ENCODE measurements around the gene SLC4A1.

SLC4A1 gene

GRCh38 chr17:44279666-44280391, 11.9 kb upstream of the SLC4A1 start:
- no peaks in the 10 kb centered on the region for H3K36me3 ChIP-seq (ENCODE audit: control insufficient read depth, insufficient read depth, low read length)
- H3K4me3 ChIP-seq (ENCODE audit: low read length), result no peak overlapping the region
- H3K27ac ChIP-seq (ENCODE audit: low read depth, low read length), result no peak overlapping the region
- no peak overlapping the region for H3K9ac ChIP-seq (ENCODE audit: low read length)
- H3K4me1 ChIP-seq (ENCODE audit: control insufficient read depth, insufficient read depth, low read length), result no peaks in the 10 kb centered on the region
- no peaks in the 10 kb centered on the region for H3K27me3 ChIP-seq (ENCODE audit: control insufficient read depth, insufficient read depth, low read length)

- no peak overlapping the region for H3K9ac ChIP-seq (ENCODE audit: low read length)
- no peak overlapping the region for H3K4me3 ChIP-seq (ENCODE audit: low read length)
- H3K27me3 ChIP-seq (ENCODE audit: control insufficient read depth, insufficient read depth, low read length), result no peaks in the 10 kb centered on the region
- no peaks in the 10 kb centered on the region for H3K4me1 ChIP-seq (ENCODE audit: control insufficient read depth, insufficient read depth, low read length)
- no peak overlapping the region for H3K27ac ChIP-seq (ENCODE audit: low read depth, low read length)
- no peaks in the 10 kb centered on the region for H3K36me3 ChIP-seq (ENCODE audit: control insufficient read depth, insufficient read depth, low read length)
Observed at GRCh38 chr17:44279346-44279665, 11.4 kb upstream of the SLC4A1 start.

- Histone ChIP-seq H3K9ac (ENCODE audit: low read length) (no peak overlapping the region), H3K36me3 (ENCODE audit: control insufficient read depth, insufficient read depth, low read length) (no peaks in the 10 kb centered on the region), H3K4me1 (ENCODE audit: control insufficient read depth, insufficient read depth, low read length) (no peaks in the 10 kb centered on the region), H3K27ac (ENCODE audit: low read depth, low read length) (no peak overlapping the region), H3K27me3 (ENCODE audit: control insufficient read depth, insufficient read depth, low read length) (no peaks in the 10 kb centered on the region), H3K4me3 (ENCODE audit: low read length) (no peak overlapping the region)
Observed at GRCh38 chr17:44277976-44278375, 10.0 kb upstream of the SLC4A1 start.

- no peak overlapping the region for H3K9ac ChIP-seq (ENCODE audit: low read length)
- H3K27ac ChIP-seq (ENCODE audit: low read depth, low read length), result no peak overlapping the region
- H3K4me1 ChIP-seq (ENCODE audit: control insufficient read depth, insufficient read depth, low read length), result no peaks in the 10 kb centered on the region
- H3K4me3 ChIP-seq (ENCODE audit: low read length), result no peak overlapping the region
- H3K27me3 ChIP-seq (ENCODE audit: control insufficient read depth, insufficient read depth, low read length), result no peaks in the 10 kb centered on the region
- H3K36me3 ChIP-seq (ENCODE audit: control insufficient read depth, insufficient read depth, low read length), result no peaks in the 10 kb centered on the region
Observed at GRCh38 chr17:44273607-44274006, 5.7 kb upstream of the SLC4A1 start.

- no peak overlapping the region for H3K27ac ChIP-seq (ENCODE audit: low read depth, low read length)
- no peaks in the 10 kb centered on the region for H3K36me3 ChIP-seq (ENCODE audit: control insufficient read depth, insufficient read depth, low read length)
- no peak overlapping the region for H3K4me3 ChIP-seq (ENCODE audit: low read length)
- H3K9ac ChIP-seq (ENCODE audit: low read length), result no peak overlapping the region
- H3K4me1 ChIP-seq (ENCODE audit: control insufficient read depth, insufficient read depth, low read length), result no peaks in the 10 kb centered on the region
- H3K27me3 ChIP-seq (ENCODE audit: control insufficient read depth, insufficient read depth, low read length), result no peaks in the 10 kb centered on the region
Observed at GRCh38 chr17:44272954-44273353, 5.0 kb upstream of the SLC4A1 start.

GRCh38 chr17:44272321-44272951, 4.5 kb upstream of the SLC4A1 start:
- H3K4me1 ChIP-seq (ENCODE audit: control insufficient read depth, insufficient read depth, low read length), result no peaks in the 10 kb centered on the region
- no peak overlapping the region for H3K4me3 ChIP-seq (ENCODE audit: low read length)
- no peaks in the 10 kb centered on the region for H3K36me3 ChIP-seq (ENCODE audit: control insufficient read depth, insufficient read depth, low read length)
- no peak overlapping the region for H3K27ac ChIP-seq (ENCODE audit: low read depth, low read length)
- no peak overlapping the region for H3K9ac ChIP-seq (ENCODE audit: low read length)
- H3K27me3 ChIP-seq (ENCODE audit: control insufficient read depth, insufficient read depth, low read length), result no peaks in the 10 kb centered on the region

GRCh38 chr17:44269535-44270240, 1.8 kb upstream of the SLC4A1 start:
- no peaks in the 10 kb centered on the region for H3K36me3 ChIP-seq (ENCODE audit: control insufficient read depth, insufficient read depth, low read length)
- H3K4me1 ChIP-seq (ENCODE audit: control insufficient read depth, insufficient read depth, low read length), result no peaks in the 10 kb centered on the region
- H3K9ac ChIP-seq (ENCODE audit: low read length), result no peak overlapping the region
- no peak overlapping the region for H3K4me3 ChIP-seq (ENCODE audit: low read length)
- H3K27me3 ChIP-seq (ENCODE audit: control insufficient read depth, insufficient read depth, low read length), result no peaks in the 10 kb centered on the region
- no peak overlapping the region for H3K27ac ChIP-seq (ENCODE audit: low read depth, low read length)

GRCh38 chr17:44268709-44269534, 987 bp upstream of the SLC4A1 start:
- H3K4me1 ChIP-seq (ENCODE audit: control insufficient read depth, insufficient read depth, low read length), result no peaks in the 10 kb centered on the region
- no peak overlapping the region for H3K4me3 ChIP-seq (ENCODE audit: low read length)
- no peak overlapping the region for H3K27ac ChIP-seq (ENCODE audit: low read depth, low read length)
- H3K9ac ChIP-seq (ENCODE audit: low read length), result no peak overlapping the region
- no peaks in the 10 kb centered on the region for H3K27me3 ChIP-seq (ENCODE audit: control insufficient read depth, insufficient read depth, low read length)
- H3K36me3 ChIP-seq (ENCODE audit: control insufficient read depth, insufficient read depth, low read length), result no peaks in the 10 kb centered on the region

GRCh38 chr17:44267165-44267455, 825 bp downstream of the SLC4A1 start:
- Histone ChIP-seq H3K36me3 (ENCODE audit: control insufficient read depth, insufficient read depth, low read length) (no peaks in the 10 kb centered on the region), H3K9ac (ENCODE audit: low read length) (no peak overlapping the region), H3K4me1 (ENCODE audit: control insufficient read depth, insufficient read depth, low read length) (no peaks in the 10 kb centered on the region), H3K27ac (ENCODE audit: low read depth, low read length) (no peak overlapping the region), H3K4me3 (ENCODE audit: low read length) (no peak overlapping the region), H3K27me3 (ENCODE audit: control insufficient read depth, insufficient read depth, low read length) (no peaks in the 10 kb centered on the region)

- no peak overlapping the region for H3K9ac ChIP-seq (ENCODE audit: low read length)
- no peaks in the 10 kb centered on the region for H3K36me3 ChIP-seq (ENCODE audit: control insufficient read depth, insufficient read depth, low read length)
- H3K4me1 ChIP-seq (ENCODE audit: control insufficient read depth, insufficient read depth, low read length), result no peaks in the 10 kb centered on the region
- no peak overlapping the region for H3K27ac ChIP-seq (ENCODE audit: low read depth, low read length)
- no peak overlapping the region for H3K4me3 ChIP-seq (ENCODE audit: low read length)
- no peaks in the 10 kb centered on the region for H3K27me3 ChIP-seq (ENCODE audit: control insufficient read depth, insufficient read depth, low read length)
Observed at GRCh38 chr17:44266402-44267164, 1.4 kb downstream of the SLC4A1 start.

- no peak overlapping the region for H3K4me3 ChIP-seq (ENCODE audit: low read length)
- H3K9ac ChIP-seq (ENCODE audit: low read length), result no peak overlapping the region
- no peaks in the 10 kb centered on the region for H3K27me3 ChIP-seq (ENCODE audit: control insufficient read depth, insufficient read depth, low read length)
- no peaks in the 10 kb centered on the region for H3K4me1 ChIP-seq (ENCODE audit: control insufficient read depth, insufficient read depth, low read length)
- no peaks in the 10 kb centered on the region for H3K36me3 ChIP-seq (ENCODE audit: control insufficient read depth, insufficient read depth, low read length)
- H3K27ac ChIP-seq (ENCODE audit: low read depth, low read length), result no peak overlapping the region
Observed at GRCh38 chr17:44263345-44263902, 4.5 kb downstream of the SLC4A1 start.

All from rectal smooth muscle tissue (tissue), 1 donor.